Measurements from ENCODE around the gene SULT1B1.
"Not testable (repeated sequence)": the region's sequence is repeated elsewhere in the genome, so short reads cannot be mapped to it uniquely, and the experiment has no call there.

SULT1B1 gene

DNA sequence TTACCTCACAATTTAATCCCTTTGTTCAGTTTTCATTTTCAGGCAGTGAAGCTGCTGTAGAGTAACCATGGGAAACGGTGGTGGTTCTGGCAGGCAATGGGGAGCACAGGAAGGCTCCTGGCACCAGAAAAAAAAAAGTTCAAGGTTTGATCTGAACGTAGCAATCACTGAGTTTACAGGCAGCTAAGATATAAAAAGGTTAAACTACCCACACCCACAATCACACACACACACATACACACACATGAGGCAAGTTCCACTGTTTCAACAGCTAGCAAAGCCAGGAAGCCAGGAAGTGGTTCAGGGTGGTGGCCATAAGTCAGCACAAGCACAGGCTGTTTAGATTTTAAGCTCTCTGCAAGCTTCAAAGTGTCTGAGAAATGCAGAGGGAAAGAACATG, at the start of gene SULT1B1:
TSS of gene SULT1B1 (minus strand) at position 166 of the 400 bp plus-strand sequence. CDS start 5,403 bp downstream, outside the sequence.
- peak; percentile 7 for DNase-seq

DNA sequence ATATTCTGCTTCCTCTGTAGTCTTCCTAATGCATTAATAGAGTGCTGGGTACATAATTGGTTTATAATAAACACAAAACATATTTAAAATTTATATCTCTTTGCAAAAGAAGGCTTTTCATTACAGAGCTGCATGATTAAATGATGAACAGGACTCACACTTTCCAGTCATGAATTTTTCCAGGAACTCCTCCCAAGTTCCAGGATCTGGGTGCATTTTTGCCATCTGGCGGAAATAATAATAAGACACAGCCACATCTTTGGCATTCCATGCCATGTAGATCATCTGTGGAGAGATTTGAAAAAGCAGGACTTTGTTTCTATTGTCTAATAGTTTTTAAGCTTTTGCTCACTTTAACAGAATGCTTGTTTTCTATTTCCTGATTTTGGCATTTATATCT, 40.2 kb upstream of the SULT1B1 start:
- no peak for DNase-seq

DNA sequence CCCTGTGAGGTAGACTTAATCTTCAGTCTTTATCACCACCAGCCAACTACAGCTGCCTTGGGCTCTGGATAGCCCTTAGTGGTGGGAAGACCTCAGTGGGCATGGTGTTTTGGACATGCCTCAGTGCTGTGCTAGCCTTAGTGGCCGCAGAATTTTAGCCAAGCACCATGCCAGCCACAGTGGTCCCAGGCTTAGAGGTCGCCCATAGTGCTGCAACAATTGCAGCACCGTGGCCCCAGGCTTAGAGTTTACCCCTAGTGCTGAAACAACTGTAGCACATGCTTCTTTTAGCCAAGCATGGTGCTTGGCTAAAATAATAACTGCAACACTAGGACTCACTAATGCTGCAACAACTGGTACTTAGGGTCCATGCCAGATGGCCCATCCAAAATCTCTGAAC, 38.9 kb upstream of the SULT1B1 start:
- DNase-seq, result no peak

DNA sequence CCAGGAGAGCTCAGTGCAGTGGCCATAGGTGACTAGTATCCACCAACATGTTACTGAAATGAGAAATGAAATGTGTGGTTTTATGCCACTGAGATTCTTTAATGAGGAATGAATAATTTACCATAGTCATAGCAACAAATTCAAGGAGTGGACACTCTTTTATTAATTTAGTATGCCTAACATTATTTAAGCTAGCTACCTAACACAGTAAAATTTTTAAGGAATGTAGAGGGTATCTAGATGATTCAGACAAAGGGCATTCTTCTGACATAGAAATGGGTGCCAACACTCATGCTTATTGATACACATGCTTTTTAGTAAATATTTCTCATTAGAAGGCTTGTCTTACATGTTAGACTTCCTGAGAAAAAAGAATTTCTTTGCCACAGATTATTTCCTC, 33.3 kb upstream of the SULT1B1 start:
- DNase-seq, result no peak

DNA sequence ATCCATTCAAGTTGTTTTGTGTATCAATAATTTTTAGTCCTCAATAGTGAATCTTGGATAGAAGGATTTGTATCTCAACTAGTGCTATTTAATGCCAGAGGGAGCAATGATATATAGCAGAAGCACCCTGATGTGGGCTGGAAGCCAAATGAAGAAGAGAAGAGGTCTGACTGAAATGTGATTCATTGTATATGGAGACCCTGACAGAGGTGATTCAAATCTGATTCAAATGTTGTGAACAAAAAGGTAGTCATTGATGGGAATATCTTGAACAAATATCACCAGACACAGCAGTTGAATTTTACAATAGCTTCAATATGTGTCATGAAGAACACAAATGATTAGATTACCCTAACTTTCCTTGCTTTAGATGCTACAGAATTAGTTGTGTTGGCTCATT, 27.5 kb upstream of the SULT1B1 start:
- DNase-seq, result no peak

DNA sequence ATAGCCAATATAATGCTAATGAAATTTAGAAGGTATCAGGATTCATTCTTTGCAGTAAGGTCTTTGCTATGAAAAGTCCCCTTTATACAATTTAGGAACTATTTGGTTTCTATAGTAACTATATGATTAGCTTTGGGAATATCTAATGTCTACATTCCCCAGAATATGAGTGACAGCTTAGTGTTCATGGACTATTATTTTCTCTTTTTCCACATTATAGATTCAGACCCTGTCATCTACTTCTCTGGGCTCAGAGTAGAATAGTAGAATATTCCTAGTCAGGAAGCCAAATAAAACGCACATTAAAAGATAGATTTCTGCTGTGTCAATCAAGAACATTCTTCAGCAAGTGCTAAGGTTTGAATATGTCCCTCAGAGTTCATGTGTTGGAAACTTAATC, 26.1 kb upstream of the SULT1B1 start:
- DNase-seq, result no peak

DNA sequence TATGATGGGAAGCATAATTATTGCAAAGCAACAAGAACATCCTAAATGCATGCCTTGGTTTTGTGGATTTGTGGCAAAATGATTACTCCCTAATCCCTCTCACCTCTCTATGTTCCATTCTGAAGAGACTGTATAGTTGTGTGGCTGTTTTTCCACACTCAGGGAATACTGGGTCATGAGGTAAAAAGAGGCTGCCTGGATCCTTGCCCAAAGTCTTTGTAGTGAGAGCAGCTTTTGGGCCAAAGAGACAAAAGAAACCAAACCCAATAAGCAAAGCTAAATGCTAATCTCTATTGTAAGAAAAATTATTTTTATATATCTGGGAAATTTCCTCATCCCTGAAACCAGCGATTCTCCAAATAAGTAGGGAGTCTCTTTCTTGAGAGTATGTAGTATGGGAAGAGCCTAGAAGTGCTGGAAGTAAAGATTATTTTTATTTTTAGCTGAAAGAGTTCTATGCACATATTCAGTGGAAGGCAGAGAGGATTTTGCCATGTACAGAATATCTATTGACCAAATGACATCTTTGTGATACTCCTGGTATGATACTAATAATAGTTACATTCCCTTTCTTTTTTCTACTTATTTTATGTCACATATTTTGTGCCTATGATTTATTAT, 24.9 kb upstream of the SULT1B1 start:
- DNase-seq, result no peak

DNA sequence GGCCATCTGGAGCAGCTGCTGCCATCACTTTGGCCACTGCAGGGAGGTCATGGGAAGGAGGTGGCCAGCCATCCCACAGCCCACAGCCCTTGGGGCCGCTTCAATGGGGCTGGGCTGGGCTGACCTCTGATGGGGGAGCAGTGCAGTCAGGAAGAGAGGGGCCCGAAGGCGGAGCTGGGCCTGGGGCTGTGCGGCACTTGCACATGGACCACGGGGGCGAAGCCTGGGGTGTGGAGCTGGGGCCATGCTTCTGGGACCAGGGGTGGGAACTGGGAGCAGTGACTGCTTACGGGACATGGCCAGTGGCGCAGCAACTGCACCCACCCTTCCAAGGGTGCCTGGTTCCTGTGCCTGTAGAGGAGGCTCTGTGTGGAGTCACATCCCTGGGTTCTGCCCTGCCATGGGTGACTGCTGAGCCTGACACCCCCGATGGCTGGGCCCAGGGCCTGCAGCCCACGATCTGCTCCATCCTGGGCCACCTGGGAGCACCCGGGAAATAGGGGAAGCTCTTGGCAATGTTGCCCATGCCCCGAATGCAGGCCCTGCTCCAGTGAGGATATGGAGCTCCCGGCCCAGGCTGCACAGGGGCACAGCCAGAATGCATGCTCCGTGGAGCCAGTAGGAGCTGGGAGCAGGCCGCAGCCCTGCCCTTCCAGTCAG, 22.4 kb upstream of the SULT1B1 start:
- DNase-seq, result no peak

DNA sequence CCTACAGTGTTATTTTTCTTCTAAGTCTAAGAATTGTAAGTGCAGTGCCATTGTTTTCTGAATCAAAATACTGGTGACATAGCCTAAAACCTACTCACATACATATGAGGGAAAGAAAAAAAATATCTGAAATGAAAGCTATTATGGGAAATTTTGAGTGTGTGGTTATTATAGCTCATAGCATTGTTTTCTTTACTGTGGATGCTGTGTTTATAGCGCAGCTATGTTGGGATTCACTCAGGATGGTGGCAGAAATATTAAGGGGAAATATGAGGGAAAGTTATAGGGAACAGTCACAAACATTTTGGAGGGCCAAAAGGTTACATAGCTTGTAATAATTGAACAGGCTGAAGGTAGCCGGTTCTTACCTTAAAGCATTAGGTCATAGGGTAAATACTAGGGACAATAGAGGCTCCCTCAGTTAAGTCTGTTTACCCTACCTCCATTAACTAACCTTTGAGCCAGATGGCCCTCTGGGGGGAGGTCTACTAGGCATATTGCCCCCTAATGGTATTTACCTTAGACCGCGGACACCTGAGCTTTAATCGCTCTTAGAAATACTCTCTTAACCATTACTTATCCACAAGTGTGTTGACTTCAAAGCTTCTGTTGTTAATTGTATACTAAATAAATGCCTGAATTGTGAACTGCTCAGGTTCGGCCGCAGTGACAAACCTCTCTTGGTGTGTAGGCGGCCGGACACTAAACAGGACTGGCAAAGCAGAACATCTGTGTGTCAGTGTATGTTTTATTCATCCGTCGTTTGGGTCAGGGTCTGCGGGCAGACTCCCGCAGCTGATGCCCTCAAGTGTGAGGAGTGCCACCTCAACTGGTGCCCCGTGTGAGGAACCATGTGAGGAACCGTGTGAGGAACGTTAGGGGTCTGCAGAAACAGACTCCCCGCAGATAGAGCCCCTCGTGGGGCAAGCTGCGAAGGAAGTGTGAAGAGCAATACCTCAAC, 21.3 kb upstream of the SULT1B1 start:
- no peak for DNase-seq

DNA sequence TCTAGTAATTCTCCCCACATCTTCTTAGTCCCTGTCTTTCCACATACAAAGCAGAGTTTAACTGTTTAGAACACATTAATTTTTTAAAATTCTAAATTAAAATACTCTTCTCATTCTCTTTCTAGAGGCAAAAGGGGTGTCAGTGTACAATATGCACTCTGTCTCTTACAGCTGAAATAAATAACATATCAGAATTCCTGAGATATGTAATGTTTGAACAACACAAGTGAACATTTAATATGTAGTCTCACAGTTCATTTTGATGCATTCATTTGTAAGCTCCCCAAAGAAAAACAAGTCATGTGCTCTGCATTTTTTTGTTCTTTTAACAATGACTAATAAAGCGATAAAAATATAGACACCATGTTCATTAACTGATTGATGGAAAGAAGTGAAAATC, 19.7 kb upstream of the SULT1B1 start:
- no peak for DNase-seq

DNA sequence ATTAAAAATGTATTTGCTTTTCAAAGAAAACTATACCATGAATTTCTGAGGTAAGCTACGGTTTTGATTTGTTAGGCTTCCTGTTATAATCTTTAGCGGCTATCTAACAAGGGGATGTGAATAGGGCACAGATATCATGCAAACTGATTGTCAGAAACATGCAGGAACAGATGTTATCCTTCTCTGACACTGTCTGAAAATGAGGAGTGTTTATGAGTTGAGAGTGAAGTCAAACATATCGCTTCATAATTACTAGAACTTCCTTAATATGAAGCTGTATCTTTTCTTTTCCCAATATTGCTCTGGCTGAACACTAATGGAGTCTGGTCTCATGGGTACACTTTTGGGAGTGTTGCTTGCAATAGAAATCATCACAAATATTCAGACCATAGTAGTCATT, 16.3 kb upstream of the SULT1B1 start:
- no peak for DNase-seq

DNA sequence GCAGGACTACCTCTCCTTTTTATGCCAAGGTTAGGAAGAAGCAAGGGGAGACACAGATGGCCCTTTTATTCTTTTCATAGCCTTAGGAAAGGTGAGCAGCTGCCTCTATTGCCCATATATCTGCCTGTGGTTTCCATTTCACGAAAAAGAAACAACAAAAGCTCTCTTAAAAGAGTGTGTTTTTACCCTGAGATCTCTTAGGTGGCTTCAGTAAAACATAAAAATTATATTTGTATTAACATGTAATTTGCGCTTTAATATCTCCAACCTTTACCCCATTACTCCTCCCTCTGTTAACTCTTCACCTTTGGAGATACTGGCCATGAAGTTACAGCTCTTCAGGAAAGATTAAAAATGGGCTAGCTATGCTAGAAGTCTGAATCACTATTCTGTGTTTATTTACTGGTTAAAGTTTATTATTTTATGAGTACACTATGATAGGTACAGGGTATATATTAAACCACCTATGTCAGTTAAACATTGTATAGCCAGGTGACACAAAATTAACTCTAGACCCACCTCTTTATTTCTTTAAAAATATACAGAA, 15.0 kb upstream of the SULT1B1 start:
- DNase-seq, result no peak

DNA sequence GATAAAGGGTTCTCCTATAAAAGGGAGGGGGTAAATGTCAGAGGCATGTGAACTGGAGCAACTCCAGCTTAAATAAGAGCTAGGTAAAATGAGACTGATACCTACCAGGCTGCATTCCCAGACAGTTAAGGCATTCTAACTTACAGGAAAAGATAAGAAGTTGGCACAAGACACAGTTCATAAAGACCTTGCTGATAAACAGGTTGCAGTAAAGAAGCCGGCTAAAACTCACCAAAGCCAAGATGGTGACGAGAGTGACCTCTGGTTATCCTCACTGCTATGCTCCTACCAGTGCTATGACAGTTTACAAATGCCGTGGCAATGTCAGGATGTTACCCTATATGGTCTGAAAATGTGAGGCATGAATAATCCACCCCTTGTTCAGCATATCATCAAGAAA, 13.1 kb upstream of the SULT1B1 start:
- DNase-seq, result no peak

DNA sequence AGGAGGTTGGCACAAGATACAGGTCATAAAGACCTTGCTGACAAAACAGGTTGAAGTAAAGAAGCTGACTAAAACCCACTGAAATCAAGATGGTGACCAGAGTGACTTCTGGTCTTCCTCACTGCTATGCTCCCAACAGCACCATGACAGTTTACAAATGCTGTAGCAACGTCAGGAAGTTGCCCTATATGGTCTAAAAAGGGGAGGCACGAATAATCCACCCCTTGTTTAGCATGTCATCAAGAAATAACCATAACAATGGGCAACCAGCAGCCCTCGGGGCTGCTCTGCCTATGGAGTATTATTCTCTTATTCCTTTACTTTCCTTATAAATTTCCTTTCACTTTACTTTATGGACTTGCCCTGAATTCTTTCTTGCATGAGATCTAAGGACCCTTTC, 8.1 kb upstream of the SULT1B1 start:
- not testable (repeated sequence) for DNase-seq

DNA sequence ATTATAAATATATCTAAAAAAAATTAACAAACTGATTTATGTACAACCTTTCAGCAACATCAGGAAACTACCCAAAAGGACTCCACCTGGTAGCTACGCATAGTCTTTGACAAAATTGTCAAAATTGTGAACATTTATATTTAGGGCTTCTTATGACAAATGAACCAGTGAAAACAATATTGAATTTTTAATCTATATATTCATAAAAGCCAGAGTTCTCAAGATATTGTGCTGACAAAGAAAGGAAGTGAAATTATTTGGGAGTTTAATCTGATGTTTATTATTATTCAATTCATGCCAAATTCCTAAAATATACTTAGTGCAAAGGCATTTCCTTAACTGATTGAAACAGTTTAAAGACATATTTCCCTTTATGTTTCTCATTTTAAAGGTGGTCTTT, 5.3 kb upstream of the SULT1B1 start:
- no peak for DNase-seq

DNA sequence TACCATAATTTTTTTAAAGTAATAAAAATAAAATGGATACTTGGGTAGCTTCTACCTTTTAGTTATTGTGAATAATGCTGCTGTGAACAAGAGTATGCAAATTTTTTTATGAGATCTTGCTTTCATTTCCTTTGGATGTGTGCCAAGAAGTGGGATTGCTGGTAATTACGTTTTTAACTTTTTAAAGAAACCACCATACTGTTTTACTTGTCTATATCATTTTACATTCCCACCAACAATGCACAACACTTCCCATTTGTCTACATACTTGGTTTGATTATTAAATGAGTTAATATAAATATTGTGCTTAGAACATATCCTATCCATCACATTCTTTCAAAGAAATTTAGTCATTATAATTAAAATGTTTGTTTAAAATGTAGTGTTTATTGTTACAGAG, 3.9 kb upstream of the SULT1B1 start:
- DNase-seq, result no peak

DNA sequence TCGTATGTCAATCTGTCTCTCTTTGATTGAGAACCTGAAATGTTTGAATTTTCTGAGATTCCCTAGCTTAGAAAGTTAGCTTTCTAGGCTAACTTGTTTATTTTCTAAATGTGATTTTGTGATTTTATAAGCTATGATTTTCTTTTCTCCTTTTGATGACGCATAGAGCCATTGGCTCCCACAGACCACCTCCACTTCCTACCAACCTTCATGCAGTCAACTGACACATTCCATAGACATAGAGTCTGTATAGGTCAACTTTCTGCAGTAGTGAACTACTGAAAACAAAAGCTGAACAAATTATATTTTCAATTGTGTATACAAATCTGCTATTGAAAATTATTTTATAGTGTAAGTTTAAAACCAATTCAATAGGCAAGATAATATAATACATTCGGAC, 2.8 kb upstream of the SULT1B1 start:
- DNase-seq, result no peak

DNA sequence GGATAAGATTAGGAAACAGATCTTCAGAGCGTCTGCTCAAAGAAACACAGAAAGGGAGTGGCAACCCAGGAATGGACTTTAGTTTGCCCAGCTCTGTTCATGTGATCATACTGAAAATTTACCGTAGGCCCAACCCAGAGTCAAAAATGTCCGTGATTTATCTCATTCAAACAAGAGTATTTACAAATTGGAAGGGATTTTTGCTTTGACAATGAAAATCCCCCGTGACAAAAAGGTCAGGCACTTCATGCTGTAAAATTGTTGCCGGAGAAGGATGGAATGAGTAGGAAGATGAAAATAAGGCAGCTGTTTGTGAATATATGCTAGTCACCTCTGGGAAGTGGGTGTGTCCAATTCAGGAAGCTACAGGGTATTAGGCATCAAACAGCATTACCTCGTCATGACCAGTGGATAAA, 1.2 kb downstream of the SULT1B1 start:
- DNase-seq, result no peak

DNA sequence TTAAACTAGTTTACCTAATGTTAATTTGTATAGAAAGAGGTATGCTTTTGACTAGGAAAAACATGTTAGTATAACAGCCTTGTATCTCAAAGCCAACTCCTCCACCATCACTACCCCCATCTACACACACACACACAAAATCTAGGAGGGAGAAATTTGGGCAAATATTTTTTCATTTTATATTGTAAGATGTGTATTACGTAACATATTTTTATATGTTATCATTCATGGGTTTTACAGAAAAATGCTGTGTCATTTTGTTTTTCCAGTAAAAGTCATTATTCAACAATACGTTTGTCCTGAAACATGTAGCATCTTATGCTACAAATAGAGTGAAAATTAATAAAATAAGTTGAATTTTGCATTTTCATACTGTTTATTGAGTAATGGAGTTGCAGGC, 3.0 kb downstream of the SULT1B1 start:
- no peak for DNase-seq

DNA sequence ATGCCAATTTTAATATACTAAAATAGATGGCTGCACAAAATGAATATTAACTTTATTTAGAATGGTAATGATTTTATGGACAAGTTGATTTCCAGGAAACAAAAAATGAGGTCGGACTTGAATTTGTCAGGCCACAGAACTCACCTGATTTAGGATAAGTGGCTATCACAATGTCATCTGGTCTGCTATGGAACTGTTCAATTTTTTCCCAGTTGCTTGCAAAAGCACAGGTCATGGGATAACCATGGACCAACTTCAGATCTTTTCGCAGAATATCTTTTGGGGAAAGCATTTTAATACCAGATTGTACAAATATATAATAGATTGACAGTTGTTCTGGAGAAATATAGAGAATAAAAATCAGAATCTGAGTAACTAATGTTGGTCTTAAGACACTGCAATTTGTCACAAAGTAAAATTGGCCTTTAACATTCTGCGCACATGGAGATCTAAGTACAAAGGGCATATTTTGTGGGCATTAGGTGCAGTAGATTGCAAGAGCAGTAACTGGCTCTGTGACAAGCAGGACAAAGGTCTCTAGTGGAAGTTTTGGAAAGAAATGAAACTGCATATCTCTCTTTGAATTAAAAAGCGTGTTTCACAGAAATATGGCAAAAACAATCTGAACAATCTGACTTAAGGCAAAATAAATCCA, 5.4 kb downstream of the SULT1B1 start:
- DNase-seq, result no peak

DNA sequence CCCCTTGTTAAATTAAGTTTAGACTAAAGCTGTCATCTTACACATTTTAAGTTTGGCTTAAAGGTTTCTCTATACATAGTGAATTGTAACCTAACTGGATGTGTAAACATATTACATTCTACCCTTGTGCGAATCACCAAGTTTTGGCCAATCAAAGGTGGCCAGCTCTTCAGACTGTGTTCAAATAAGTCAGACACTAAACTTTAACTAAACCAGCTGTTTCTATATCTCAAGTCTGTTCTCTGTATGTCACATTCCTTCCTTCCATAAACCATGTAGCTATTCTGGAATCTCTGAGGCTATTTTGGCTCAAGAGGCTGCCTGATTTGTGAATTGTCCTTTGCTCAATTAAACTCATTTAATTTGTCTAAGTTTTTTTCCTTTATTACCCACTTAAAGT, 6.7 kb downstream of the SULT1B1 start:
- DNase-seq, result no peak

DNA sequence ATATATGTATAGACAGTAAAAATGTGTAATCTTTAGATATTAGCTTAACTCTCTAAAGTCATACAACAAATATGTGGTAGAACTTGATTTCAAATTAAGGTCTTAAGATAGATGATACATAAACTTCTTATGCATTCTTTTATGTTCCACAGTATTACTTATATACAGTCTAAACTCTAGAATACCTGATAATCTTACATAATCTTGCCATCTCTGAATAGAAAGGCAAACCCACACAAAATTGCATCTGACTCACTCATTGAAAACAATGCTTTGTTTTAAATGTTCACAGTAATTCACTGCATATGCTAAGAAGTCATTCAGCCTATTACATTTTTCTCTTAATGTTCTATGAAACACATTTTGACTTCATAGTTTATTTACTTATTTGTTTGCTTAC, 10.1 kb downstream of the SULT1B1 start:
- DNase-seq, result no peak

DNA sequence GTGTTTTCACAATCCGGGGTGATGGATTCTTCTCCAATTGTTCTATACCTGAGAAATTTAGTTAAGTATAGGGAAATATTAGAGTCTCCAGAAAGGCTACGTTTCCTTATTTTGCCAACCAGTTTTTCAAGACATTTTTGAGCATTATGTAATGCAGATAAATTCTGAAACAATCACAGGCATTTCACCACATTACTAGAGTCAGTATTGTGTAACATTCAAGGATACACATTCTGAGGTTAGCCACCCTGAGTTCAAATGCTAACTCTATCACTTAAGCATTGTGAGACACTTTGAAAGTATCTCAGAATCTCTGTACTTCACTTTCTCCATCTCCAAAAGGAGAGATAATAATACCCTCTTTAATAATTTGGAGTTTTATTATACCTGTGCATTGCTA, 10.6 kb downstream of the SULT1B1 start:
- no peak for DNase-seq
